Skeletal muscle satellite cell (primary cell): ENCODE measurements around the gene NTHL1.

ENCODE experiments used
- H3K27me3 ChIP-seq: 2 replicates; pipeline ENCODE4 v1.7.0; 2013; ENCODE audit warnings: low read length; ENCODE audit not compliant: control insufficient read depth, insufficient read depth
- H3K36me3 ChIP-seq: 2 replicates; pipeline ENCODE4 v1.7.0; 2013; ENCODE audit warnings: mild to moderate bottlenecking, control low read depth, low read length; ENCODE audit not compliant: insufficient read depth
- H3K4me1 ChIP-seq: 2 replicates; pipeline ENCODE4 v1.7.0; 2013; ENCODE audit warnings: low read length; ENCODE audit not compliant: control insufficient read depth, insufficient read depth
- H3K4me2 ChIP-seq: 2 replicates; pipeline ENCODE4 v1.7.0; 2013; ENCODE audit warnings: mild to moderate bottlenecking, low read length
- H3K4me3 ChIP-seq: 2 replicates; pipeline ENCODE4 v1.7.0; 2013; ENCODE audit warnings: low read length
- H3K9ac ChIP-seq: 2 replicates; pipeline ENCODE4 v1.7.0; 2013; ENCODE audit warnings: mild to moderate bottlenecking, low read depth, low read length, moderate library complexity
- H3K9me3 ChIP-seq: replicated peaks from 2 replicates; pipeline ENCODE4 v1.7.0; 2013; ENCODE audit warnings: mild to moderate bottlenecking, control low read depth, low read length

The NTHL1 gene

GRCh38 chr16:2058872-2059271 lies 11.2 kb upstream of the NTHL1 start:
- Histone ChIP-seq H3K4me2 (no peak overlapping the region), H3K9me3 (no peaks in the 10 kb centered on the region), H3K9ac (no peak overlapping the region), H3K36me3 (peaks cover 65% of the 10 kb centered on the region), H3K4me3 (no peak overlapping the region), H3K4me1 (no peaks in the 10 kb centered on the region), H3K27me3 (no peaks in the 10 kb centered on the region)

GRCh38 chr16:2058420-2058819 lies 10.8 kb upstream of the NTHL1 start:
- no peaks in the 10 kb centered on the region for H3K27me3 ChIP-seq
- H3K4me2 ChIP-seq, result no peak overlapping the region
- H3K9ac ChIP-seq, result no peak overlapping the region
- H3K4me3 ChIP-seq, result no peak overlapping the region
- H3K9me3 ChIP-seq, result no peaks in the 10 kb centered on the region
- H3K4me1 ChIP-seq, result no peaks in the 10 kb centered on the region
- H3K36me3 ChIP-seq, result peaks cover 65% of the 10 kb centered on the region

GRCh38 chr16:2057438-2057837 lies 9.8 kb upstream of the NTHL1 start:
- Histone ChIP-seq H3K9ac (no peak overlapping the region), H3K4me2 (no peak overlapping the region), H3K4me3 (no peak overlapping the region), H3K36me3 (peaks cover 66% of the 10 kb centered on the region), H3K9me3 (no peaks in the 10 kb centered on the region), H3K27me3 (no peaks in the 10 kb centered on the region), H3K4me1 (no peaks in the 10 kb centered on the region)

GRCh38 chr16:2056681-2057407 lies 9.2 kb upstream of the NTHL1 start:
- Histone ChIP-seq H3K9ac (no peak overlapping the region), H3K4me2 (no peak overlapping the region), H3K27me3 (no peaks in the 10 kb centered on the region), H3K4me3 (no peak overlapping the region), H3K4me1 (no peaks in the 10 kb centered on the region), H3K36me3 (peaks cover 67% of the 10 kb centered on the region), H3K9me3 (no peaks in the 10 kb centered on the region)

GRCh38 chr16:2056077-2056476 lies 8.4 kb upstream of the NTHL1 start:
- Histone ChIP-seq H3K9me3 (no peaks in the 10 kb centered on the region), H3K36me3 (peaks cover 71% of the 10 kb centered on the region), H3K4me2 (no peak overlapping the region), H3K27me3 (no peaks in the 10 kb centered on the region), H3K4me3 (no peak overlapping the region), H3K9ac (no peak overlapping the region), H3K4me1 (no peaks in the 10 kb centered on the region)

- Histone ChIP-seq H3K36me3 (peaks cover 65% of the 10 kb centered on the region), H3K4me2 (no peak overlapping the region), H3K4me3 (no peak overlapping the region), H3K9ac (no peak overlapping the region), H3K27me3 (no peaks in the 10 kb centered on the region), H3K9me3 (no peaks in the 10 kb centered on the region), H3K4me1 (no peaks in the 10 kb centered on the region)
Observed at GRCh38 chr16:2054543-2055245, 7.1 kb upstream of the NTHL1 start.

- Histone ChIP-seq H3K4me2 (no peak overlapping the region), H3K9ac (no peak overlapping the region), H3K4me1 (peaks cover 4% of the 10 kb centered on the region), H3K27me3 (no peaks in the 10 kb centered on the region), H3K36me3 (peaks cover 65% of the 10 kb centered on the region), H3K9me3 (no peaks in the 10 kb centered on the region), H3K4me3 (no peak overlapping the region)
Observed at GRCh38 chr16:2053897-2054296, 6.3 kb upstream of the NTHL1 start.

- Histone ChIP-seq H3K36me3 (peaks cover 59% of the 10 kb centered on the region), H3K9me3 (no peaks in the 10 kb centered on the region), H3K9ac (no peak overlapping the region), H3K27me3 (no peaks in the 10 kb centered on the region), H3K4me3 (no peak overlapping the region), H3K4me1 (peaks cover 10% of the 10 kb centered on the region), H3K4me2 (no peak overlapping the region)
Observed at GRCh38 chr16:2053211-2053610, 5.6 kb upstream of the NTHL1 start.

GRCh38 chr16:2048116-2048543 lies 496 bp upstream of the NTHL1 start:
- Histone ChIP-seq H3K9ac (peak overlapping the region; percentile 87), H3K4me2 (peak overlapping the region; percentile 94), H3K36me3 (peaks cover 25% of the 10 kb centered on the region), H3K4me3 (peak overlapping the region; percentile 93), H3K9me3 (no peaks in the 10 kb centered on the region), H3K27me3 (no peaks in the 10 kb centered on the region), H3K4me1 (peaks cover 32% of the 10 kb centered on the region)

GRCh38 chr16:2046893-2047329 lies 723 bp downstream of the NTHL1 start:
- Histone ChIP-seq H3K4me3 (peak overlapping the region; percentile 93), H3K36me3 (peaks cover 14% of the 10 kb centered on the region), H3K9ac (peak overlapping the region; percentile 87), H3K4me2 (peak overlapping the region; percentile 94), H3K9me3 (no peaks in the 10 kb centered on the region), H3K27me3 (no peaks in the 10 kb centered on the region), H3K4me1 (peaks cover 32% of the 10 kb centered on the region)

GRCh38 chr16:2045965-2046892 lies 1.4 kb downstream of the NTHL1 start:
- Histone ChIP-seq H3K27me3 (no peaks in the 10 kb centered on the region), H3K9ac (no peak overlapping the region), H3K9me3 (no peaks in the 10 kb centered on the region), H3K4me2 (peak overlapping the region; percentile 94), H3K36me3 (peaks cover 7% of the 10 kb centered on the region), H3K4me3 (no peak overlapping the region), H3K4me1 (peaks cover 38% of the 10 kb centered on the region)
